ENCODE data around the gene MCC.

DNA sequence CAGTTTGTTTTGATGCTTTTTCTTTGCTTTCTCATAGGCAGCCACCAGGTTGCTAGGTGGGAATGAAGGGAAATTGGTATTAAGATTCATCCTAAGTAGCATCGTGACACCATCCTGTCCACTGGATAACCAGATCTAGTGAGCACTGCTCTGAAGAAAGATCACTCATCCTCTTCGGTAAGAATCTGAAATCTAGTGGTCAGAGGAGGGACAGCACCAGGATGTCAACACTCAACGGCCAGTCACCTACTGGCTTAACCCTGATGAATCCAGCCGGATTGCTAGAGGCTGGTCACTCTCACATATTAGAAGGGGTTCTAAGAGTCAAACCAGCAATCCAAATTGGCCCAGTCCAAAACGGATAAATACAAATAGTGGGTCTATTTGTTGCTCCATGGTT, 460.8 kb downstream of the MCC start:
- TF ChIP-seq POLR2A (IDR thresholded peaks at IDR 0.05; ENCODE audit: low read length) (no peak), GATA1 (IDR thresholded peaks at IDR 0.05; ENCODE audit: low read depth, low read length) (no peak)

Data from erythroblast (primary cell).